ENCODE data around the gene NME9. TPM values are rescaled to one million over a fixed set of nuclear protein-coding genes. Genes with fewer than 3 reads are reported as not detected.

Gene NME9
- total RNA-seq, 1 experiment from 2014 or later = not detected

DNA sequence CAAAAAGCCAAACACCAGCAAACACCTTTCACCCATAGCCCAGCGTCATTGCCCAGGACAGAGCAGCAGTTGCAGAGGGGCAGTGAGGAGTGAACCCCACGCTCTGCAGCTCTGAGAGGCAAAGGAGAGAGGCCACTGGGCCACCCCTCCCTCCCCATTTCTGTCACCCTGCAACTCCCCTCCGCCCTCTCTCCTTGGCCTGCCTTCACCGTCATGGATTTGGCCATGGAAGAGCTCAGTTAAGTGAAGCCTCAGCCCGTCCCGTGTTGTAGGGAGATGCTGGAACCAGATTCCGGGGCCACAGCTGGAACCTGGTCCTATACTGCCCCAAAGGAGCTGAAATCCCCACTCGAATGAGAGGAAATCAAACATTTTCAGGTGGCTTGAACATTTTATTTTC lies 40.7 kb upstream of the NME9 start:
- ChIA-PET POLR2A (no interaction called here), CTCF (interaction anchor here (1.5 to 2.5 kb wide), 2 partner anchors 21 to 47 kb away, joined by 4 to 8 read pairs; no protein-coding TSS in a partner anchor)
- H3K27ac Mint-ChIP-seq = no peak overlapping the region
- H3K27me3 Mint-ChIP-seq (ENCODE audit: low read depth) = no peaks in the 10 kb centered on the region
- H3K4me1 Mint-ChIP-seq = peaks cover 8% of the 10 kb centered on the region; the same call in 1 of the 2 replicates
- H3K36me3 Mint-ChIP-seq = peaks cover 9% of the 10 kb centered on the region
- no peak for DNase-seq (ENCODE audit: low spot score)
- TF ChIP-seq FOXP1 (CRISPR knock-in tag; IDR thresholded peaks at IDR 0.05; ENCODE audit: borderline replicate concordance) (no peak), IRF2 (CRISPR knock-in tag; IDR thresholded peaks at IDR 0.05; ENCODE audit: borderline replicate concordance, low read depth) (no peak), JUN (CRISPR knock-in tag; IDR thresholded peaks at IDR 0.05) (no peak), ZBTB21 (CRISPR knock-in tag; IDR thresholded peaks at IDR 0.05; ENCODE audit: borderline replicate concordance) (no peak), MXD4 (CRISPR knock-in tag; IDR thresholded peaks at IDR 0.05; ENCODE audit: borderline replicate concordance) (no peak), ETV6 (CRISPR knock-in tag; IDR thresholded peaks at IDR 0.05) (no peak), ZNF263 (CRISPR knock-in tag; IDR thresholded peaks at IDR 0.05; ENCODE audit: low read depth) (no peak), RELA (CRISPR knock-in tag; IDR thresholded peaks at IDR 0.05; ENCODE audit: borderline replicate concordance) (no peak), NFATC4 (CRISPR knock-in tag; IDR thresholded peaks at IDR 0.05) (no peak), SMAD4 (CRISPR knock-in tag; IDR thresholded peaks at IDR 0.05) (no peak), GABPB1 (CRISPR knock-in tag; IDR thresholded peaks at IDR 0.05) (no peak), CREB1 (CRISPR knock-in tag; IDR thresholded peaks at IDR 0.05) (no peak), ZNF396 (CRISPR knock-in tag; IDR thresholded peaks at IDR 0.05; ENCODE audit: borderline replicate concordance) (no peak)
- TF ChIP-seq, protein P1, sequence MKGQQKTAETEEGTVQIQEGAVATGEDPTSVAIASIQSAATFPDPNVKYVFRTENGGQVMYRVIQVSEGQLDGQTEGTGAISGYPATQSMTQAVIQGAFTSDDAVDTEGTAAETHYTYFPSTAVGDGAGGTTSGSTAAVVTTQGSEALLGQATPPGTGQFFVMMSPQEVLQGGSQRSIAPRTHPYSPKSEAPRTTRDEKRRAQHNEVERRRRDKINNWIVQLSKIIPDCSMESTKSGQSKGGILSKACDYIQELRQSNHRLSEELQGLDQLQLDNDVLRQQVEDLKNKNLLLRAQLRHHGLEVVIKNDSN (CRISPR knock-in tag; IDR thresholded peaks at IDR 0.05) = no peak
- TF ChIP-seq, protein P2, sequence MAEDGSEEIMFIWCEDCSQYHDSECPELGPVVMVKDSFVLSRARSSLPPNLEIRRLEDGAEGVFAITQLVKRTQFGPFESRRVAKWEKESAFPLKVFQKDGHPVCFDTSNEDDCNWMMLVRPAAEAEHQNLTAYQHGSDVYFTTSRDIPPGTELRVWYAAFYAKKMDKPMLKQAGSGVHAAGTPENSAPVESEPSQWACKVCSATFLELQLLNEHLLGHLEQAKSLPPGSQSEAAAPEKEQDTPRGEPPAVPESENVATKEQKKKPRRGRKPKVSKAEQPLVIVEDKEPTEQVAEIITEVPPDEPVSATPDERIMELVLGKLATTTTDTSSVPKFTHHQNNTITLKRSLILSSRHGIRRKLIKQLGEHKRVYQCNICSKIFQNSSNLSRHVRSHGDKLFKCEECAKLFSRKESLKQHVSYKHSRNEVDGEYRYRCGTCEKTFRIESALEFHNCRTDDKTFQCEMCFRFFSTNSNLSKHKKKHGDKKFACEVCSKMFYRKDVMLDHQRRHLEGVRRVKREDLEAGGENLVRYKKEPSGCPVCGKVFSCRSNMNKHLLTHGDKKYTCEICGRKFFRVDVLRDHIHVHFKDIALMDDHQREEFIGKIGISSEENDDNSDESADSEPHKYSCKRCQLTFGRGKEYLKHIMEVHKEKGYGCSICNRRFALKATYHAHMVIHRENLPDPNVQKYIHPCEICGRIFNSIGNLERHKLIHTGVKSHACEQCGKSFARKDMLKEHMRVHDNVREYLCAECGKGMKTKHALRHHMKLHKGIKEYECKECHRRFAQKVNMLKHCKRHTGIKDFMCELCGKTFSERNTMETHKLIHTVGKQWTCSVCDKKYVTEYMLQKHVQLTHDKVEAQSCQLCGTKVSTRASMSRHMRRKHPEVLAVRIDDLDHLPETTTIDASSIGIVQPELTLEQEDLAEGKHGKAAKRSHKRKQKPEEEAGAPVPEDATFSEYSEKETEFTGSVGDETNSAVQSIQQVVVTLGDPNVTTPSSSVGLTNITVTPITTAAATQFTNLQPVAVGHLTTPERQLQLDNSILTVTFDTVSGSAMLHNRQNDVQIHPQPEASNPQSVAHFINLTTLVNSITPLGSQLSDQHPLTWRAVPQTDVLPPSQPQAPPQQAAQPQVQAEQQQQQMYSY (CRISPR knock-in tag; IDR thresholded peaks at IDR 0.05) = no peak
- TF ChIP-seq, protein P3, sequence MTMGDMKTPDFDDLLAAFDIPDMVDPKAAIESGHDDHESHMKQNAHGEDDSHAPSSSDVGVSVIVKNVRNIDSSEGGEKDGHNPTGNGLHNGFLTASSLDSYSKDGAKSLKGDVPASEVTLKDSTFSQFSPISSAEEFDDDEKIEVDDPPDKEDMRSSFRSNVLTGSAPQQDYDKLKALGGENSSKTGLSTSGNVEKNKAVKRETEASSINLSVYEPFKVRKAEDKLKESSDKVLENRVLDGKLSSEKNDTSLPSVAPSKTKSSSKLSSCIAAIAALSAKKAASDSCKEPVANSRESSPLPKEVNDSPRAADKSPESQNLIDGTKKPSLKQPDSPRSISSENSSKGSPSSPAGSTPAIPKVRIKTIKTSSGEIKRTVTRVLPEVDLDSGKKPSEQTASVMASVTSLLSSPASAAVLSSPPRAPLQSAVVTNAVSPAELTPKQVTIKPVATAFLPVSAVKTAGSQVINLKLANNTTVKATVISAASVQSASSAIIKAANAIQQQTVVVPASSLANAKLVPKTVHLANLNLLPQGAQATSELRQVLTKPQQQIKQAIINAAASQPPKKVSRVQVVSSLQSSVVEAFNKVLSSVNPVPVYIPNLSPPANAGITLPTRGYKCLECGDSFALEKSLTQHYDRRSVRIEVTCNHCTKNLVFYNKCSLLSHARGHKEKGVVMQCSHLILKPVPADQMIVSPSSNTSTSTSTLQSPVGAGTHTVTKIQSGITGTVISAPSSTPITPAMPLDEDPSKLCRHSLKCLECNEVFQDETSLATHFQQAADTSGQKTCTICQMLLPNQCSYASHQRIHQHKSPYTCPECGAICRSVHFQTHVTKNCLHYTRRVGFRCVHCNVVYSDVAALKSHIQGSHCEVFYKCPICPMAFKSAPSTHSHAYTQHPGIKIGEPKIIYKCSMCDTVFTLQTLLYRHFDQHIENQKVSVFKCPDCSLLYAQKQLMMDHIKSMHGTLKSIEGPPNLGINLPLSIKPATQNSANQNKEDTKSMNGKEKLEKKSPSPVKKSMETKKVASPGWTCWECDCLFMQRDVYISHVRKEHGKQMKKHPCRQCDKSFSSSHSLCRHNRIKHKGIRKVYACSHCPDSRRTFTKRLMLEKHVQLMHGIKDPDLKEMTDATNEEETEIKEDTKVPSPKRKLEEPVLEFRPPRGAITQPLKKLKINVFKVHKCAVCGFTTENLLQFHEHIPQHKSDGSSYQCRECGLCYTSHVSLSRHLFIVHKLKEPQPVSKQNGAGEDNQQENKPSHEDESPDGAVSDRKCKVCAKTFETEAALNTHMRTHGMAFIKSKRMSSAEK (CRISPR knock-in tag; IDR thresholded peaks at IDR 0.05; ENCODE audit: borderline replicate concordance) = no peak
- TF ChIP-seq, protein P4, sequence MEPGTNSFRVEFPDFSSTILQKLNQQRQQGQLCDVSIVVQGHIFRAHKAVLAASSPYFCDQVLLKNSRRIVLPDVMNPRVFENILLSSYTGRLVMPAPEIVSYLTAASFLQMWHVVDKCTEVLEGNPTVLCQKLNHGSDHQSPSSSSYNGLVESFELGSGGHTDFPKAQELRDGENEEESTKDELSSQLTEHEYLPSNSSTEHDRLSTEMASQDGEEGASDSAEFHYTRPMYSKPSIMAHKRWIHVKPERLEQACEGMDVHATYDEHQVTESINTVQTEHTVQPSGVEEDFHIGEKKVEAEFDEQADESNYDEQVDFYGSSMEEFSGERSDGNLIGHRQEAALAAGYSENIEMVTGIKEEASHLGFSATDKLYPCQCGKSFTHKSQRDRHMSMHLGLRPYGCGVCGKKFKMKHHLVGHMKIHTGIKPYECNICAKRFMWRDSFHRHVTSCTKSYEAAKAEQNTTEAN (CRISPR knock-in tag; IDR thresholded peaks at IDR 0.05) = no peak
- TF ChIP-seq, protein P5, sequence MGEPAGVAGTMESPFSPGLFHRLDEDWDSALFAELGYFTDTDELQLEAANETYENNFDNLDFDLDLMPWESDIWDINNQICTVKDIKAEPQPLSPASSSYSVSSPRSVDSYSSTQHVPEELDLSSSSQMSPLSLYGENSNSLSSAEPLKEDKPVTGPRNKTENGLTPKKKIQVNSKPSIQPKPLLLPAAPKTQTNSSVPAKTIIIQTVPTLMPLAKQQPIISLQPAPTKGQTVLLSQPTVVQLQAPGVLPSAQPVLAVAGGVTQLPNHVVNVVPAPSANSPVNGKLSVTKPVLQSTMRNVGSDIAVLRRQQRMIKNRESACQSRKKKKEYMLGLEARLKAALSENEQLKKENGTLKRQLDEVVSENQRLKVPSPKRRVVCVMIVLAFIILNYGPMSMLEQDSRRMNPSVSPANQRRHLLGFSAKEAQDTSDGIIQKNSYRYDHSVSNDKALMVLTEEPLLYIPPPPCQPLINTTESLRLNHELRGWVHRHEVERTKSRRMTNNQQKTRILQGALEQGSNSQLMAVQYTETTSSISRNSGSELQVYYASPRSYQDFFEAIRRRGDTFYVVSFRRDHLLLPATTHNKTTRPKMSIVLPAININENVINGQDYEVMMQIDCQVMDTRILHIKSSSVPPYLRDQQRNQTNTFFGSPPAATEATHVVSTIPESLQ (CRISPR knock-in tag; IDR thresholded peaks at IDR 0.05) = no peak
- H3K4me3 Mint-ChIP-seq = no peak overlapping the region
- H3K9me3 Mint-ChIP-seq = peaks cover 5% of the 10 kb centered on the region
- no peak for ATAC-seq
